ENCODE results near the gene BEND3. TPM values are rescaled to one million over a fixed set of nuclear protein-coding genes. Genes with fewer than 3 reads are reported as not detected.

Gene BEND3
- total and polyA plus RNA-seq, 10 of the 15 experiments (the other 5 are each of a cell fraction or from before 2014, with no cell fraction given), result 1.1 to 9.0 (median 3.6) TPM

DNA sequence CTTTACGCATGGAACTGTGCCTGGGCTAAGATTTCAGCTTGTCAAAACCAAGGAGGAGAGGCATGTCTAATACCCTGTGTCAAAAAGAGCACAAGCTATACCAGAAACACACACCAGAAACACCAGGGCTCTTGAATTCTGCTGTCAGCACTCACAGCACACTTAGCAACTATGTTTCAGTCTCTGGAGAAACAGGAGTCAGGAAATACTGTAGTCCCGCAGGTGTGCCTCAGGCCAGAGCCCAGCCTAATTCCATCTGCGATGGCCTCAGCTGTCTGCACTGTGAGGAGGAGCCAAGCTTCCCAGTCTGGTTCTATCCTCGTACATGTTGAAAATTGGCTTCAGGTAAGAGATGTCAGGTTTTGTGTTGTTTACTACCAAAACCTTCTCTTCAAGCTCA lies 55.7 kb downstream of the BEND3 start:
- 79% methylated on average over 4 of the region's 4 CpGs for WGBS (ENCODE audit: insufficient coverage, insufficient replicate concordance, low lambda C conversion rate, missing lambda C conversion rate)
- TF ChIP-seq, protein P1, sequence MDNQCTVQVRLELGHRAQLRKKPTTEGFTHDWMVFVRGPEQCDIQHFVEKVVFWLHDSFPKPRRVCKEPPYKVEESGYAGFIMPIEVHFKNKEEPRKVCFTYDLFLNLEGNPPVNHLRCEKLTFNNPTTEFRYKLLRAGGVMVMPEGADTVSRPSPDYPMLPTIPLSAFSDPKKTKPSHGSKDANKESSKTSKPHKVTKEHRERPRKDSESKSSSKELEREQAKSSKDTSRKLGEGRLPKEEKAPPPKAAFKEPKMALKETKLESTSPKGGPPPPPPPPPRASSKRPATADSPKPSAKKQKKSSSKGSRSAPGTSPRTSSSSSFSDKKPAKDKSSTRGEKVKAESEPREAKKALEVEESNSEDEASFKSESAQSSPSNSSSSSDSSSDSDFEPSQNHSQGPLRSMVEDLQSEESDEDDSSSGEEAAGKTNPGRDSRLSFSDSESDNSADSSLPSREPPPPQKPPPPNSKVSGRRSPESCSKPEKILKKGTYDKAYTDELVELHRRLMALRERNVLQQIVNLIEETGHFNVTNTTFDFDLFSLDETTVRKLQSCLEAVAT (IDR thresholded peaks at IDR 0.05), result no peak
- TF ChIP-seq ASH2L (IDR thresholded peaks at IDR 0.05; ENCODE audit: borderline replicate concordance, low read depth), result no peak
- TF ChIP-seq WRNIP1 (IDR thresholded peaks at IDR 0.05; ENCODE audit: borderline replicate concordance, low read depth, low read length), result no peak
- TF ChIP-seq EZH2 (IDR thresholded peaks at IDR 0.05; ENCODE audit: borderline replicate concordance, control insufficient read depth, low read depth, low read length), result no peak
- TF ChIP-seq FOXK2 (IDR thresholded peaks at IDR 0.05), result no peak
- TF ChIP-seq, protein P2, sequence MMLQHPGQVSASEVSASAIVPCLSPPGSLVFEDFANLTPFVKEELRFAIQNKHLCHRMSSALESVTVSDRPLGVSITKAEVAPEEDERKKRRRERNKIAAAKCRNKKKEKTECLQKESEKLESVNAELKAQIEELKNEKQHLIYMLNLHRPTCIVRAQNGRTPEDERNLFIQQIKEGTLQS (IDR thresholded peaks at IDR 0.05; ENCODE audit: borderline replicate concordance, extremely low read depth, low read depth, low read length), result no peak
- no peak for TF ChIP-seq MXI1 (IDR thresholded peaks at IDR 0.05; ENCODE audit: low read depth, low read length)
- TF ChIP-seq TCF12 (IDR thresholded peaks at IDR 0.05; ENCODE audit: low read depth, low read length), result no peak
- no peak for TF ChIP-seq HCFC1 (IDR thresholded peaks at IDR 0.05; ENCODE audit: low read length)
- no peak for TF ChIP-seq RUNX3 (IDR thresholded peaks at IDR 0.05; ENCODE audit: low read length)
- TF ChIP-seq PAX8 (IDR thresholded peaks at IDR 0.05), result no peak
- TF ChIP-seq, protein P3, sequence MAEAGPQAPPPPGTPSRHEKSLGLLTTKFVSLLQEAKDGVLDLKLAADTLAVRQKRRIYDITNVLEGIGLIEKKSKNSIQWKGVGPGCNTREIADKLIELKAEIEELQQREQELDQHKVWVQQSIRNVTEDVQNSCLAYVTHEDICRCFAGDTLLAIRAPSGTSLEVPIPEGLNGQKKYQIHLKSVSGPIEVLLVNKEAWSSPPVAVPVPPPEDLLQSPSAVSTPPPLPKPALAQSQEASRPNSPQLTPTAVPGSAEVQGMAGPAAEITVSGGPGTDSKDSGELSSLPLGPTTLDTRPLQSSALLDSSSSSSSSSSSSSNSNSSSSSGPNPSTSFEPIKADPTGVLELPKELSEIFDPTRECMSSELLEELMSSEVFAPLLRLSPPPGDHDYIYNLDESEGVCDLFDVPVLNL (IDR thresholded peaks at IDR 0.05; ENCODE audit: low read depth, low read length), result no peak
- no peak for TF ChIP-seq SP1 (IDR thresholded peaks at IDR 0.05; ENCODE audit: low read depth, low read length)
- no peak for TF ChIP-seq RELA (IDR thresholded peaks at IDR 0.05; ENCODE audit: borderline replicate concordance, partially characterized antibody)
- TF ChIP-seq IKZF2 (IDR thresholded peaks at IDR 0.05), result no peak
- TF ChIP-seq SRF (IDR thresholded peaks at IDR 0.05; ENCODE audit: low read depth in 2 of 2, low read length in 2 of 2), result no peak
- TF ChIP-seq, protein P4, sequence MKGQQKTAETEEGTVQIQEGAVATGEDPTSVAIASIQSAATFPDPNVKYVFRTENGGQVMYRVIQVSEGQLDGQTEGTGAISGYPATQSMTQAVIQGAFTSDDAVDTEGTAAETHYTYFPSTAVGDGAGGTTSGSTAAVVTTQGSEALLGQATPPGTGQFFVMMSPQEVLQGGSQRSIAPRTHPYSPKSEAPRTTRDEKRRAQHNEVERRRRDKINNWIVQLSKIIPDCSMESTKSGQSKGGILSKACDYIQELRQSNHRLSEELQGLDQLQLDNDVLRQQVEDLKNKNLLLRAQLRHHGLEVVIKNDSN (IDR thresholded peaks at IDR 0.05; ENCODE audit: borderline replicate concordance, extremely low read length, insufficient read depth, low read depth, low read length), result no peak
- H3K27me3 ChIP-seq (replicated peaks in 1 of 2; ENCODE audit: control insufficient read depth in 2 of 2, insufficient read depth in 2 of 2, low read length in 1 of 2), result no peaks in the 10 kb centered on the region
- H3K9ac ChIP-seq (ENCODE audit: control insufficient read depth, insufficient read depth, low read length), result no peak overlapping the region
- in situ Hi-C loops (cut with MboI) (no loop called here), intact Hi-C loops (cut with micrococcal nuclease; ENCODE audit: unreplicated experiment) (no loop called here)
- H2AFZ ChIP-seq (ENCODE audit: control insufficient read depth, low read depth, low read length), result no peak overlapping the region
- H3K4me3 ChIP-seq, result no peak overlapping the region
- peaks cover 11% of the 10 kb centered on the region for H3K4me1 ChIP-seq (ENCODE audit: control insufficient read depth, insufficient read depth, low read length)
- ChIA-PET SMC1A (ENCODE audit: uncharacterized antibody, unreplicated experiment) (interaction anchor here (0.6 to 0.8 kb wide), 2 partner anchors 39 to 769 kb away, joined by 3 to 4 read pairs; no protein-coding TSS in a partner anchor), POLR2A (interaction anchor here (0.6 to 0.7 kb wide), 2 partner anchors 10 to 727 kb away, joined by 3 read pairs; no protein-coding TSS in a partner anchor), RAD21 (ENCODE audit: unreplicated experiment) (no interaction called here), CTCF (interaction anchor here (0.6 to 1.0 kb wide), 2 partner anchors 39 to 62 kb away, joined by 3 read pairs; no protein-coding TSS in a partner anchor)
- H3K9me3 ChIP-seq (replicated peaks; ENCODE audit: control insufficient read depth, insufficient read depth, low read length), result no peaks in the 10 kb centered on the region
- no peaks in the 10 kb centered on the region for H3K36me3 ChIP-seq (ENCODE audit: control insufficient read depth in 2 of 2, insufficient read depth in 2 of 2, low read length in 1 of 2)
- no peak overlapping the region for H3K27ac ChIP-seq (ENCODE audit: control insufficient read depth, insufficient read depth)
- DNase-seq (ENCODE audit: low read depth, low spot score), result no peak
- no peaks in the 10 kb centered on the region for H4K20me1 ChIP-seq (ENCODE audit: control insufficient read depth, insufficient read depth)
- H3K79me2 ChIP-seq (ENCODE audit: control insufficient read depth, insufficient read depth, low read length), result no peaks in the 10 kb centered on the region
- BruUV-seq (replicated peaks), result no TSS peak
- FAIRE-seq, result no peak
- ATAC-seq, result no peak
- H3K4me2 ChIP-seq (ENCODE audit: control insufficient read depth, insufficient read depth), result no peak overlapping the region

Measured in GM12878 (cell line).